ENCODE results near the gene KRT15.

KRT15 gene

GRCh38 chr17:41511716-41512115, 7.0 kb downstream of the KRT15 start:
- no peak for DNase-seq (ENCODE audit: low spot score)
- TF ChIP-seq, protein P1, sequence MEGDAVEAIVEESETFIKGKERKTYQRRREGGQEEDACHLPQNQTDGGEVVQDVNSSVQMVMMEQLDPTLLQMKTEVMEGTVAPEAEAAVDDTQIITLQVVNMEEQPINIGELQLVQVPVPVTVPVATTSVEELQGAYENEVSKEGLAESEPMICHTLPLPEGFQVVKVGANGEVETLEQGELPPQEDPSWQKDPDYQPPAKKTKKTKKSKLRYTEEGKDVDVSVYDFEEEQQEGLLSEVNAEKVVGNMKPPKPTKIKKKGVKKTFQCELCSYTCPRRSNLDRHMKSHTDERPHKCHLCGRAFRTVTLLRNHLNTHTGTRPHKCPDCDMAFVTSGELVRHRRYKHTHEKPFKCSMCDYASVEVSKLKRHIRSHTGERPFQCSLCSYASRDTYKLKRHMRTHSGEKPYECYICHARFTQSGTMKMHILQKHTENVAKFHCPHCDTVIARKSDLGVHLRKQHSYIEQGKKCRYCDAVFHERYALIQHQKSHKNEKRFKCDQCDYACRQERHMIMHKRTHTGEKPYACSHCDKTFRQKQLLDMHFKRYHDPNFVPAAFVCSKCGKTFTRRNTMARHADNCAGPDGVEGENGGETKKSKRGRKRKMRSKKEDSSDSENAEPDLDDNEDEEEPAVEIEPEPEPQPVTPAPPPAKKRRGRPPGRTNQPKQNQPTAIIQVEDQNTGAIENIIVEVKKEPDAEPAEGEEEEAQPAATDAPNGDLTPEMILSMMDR (IDR thresholded peaks at IDR 0.05) = no peak
- Histone ChIP-seq H3K27ac (no peak overlapping the region), H3K4me3 (no peak overlapping the region)

DNA sequence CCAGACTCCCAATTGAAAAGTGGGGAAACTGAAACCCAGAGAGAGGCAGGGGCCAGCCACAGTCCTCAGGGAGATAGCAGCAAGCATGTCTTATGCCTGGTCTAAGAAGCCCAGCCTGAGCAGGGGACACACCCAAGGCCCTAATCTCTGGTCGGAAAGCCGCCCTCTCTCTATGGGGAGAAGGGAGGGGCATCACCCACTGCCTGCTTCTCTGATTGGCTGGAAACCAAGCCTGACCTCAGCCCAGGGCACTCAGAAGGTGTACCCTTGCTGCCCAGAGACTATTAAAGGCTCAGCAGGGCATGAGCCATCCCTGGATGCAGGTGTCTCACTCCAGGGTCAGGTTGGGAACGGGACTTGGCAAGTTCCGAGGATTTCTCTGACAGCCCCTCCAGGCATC, 7.6 kb downstream of the KRT15 start:
- H3K4me3 ChIP-seq = no peak overlapping the region
- TF ChIP-seq, protein P1 (IDR thresholded peaks at IDR 0.05) = no peak
- DNase-seq (ENCODE audit: low spot score) = no peak

DNA sequence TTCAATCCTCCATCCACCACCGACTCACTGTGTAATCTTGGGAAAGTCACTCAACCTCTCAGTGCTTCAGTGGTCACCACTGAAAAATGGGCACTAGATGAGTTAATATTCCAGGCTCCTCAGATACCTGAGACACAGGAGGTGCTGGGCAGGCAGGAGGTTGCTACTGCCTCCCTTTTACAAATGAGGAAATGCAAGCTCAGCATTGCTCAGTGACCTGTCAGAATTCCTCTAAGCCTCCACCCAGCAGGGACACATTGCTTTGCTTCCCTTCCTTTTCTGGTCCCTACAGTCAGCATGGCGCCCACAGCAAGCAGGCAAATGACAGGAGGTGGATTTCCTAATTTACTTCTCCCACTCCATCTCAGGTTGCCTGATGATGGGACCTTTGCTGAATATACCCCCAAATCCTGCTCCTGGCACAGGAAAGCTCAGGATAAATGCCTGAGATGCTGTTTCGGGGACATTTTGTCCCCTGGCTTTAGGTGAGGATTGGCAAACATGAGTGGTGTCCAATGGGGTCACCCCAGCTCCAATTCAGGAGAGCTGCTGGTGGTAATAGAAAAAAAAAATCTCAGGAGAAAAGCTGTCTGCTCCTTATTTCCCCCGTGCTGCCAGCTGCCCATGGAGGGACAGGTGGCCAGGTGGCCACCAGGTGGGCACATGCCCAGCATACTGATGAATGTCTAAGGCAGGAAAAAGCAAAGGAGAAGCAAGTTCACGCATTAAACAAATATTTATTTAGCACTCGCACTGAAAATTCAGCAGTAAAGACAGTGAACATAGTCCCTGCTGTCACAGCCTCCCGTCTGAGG, 8.2 kb downstream of the KRT15 start:
- TF ChIP-seq, protein P1 (IDR thresholded peaks at IDR 0.05) = no peak
- DNase-seq (ENCODE audit: low spot score) = no peak
- no peak overlapping the region for H3K4me3 ChIP-seq
- no peak overlapping the region for H3K27ac ChIP-seq

More for the DNA sequence above, 7.6 kb downstream of the KRT15 start:
- no peak overlapping the region for H3K27ac ChIP-seq

- Histone ChIP-seq H3K27ac (no peak overlapping the region), H3K4me3 (no peak overlapping the region)
- TF ChIP-seq, protein P1 (IDR thresholded peaks at IDR 0.05) = no peak
- no peak for DNase-seq (ENCODE audit: low spot score)
Observed at GRCh38 chr17:41507315-41507880, 11.3 kb downstream of the KRT15 start.

GRCh38 chr17:41505809-41506767, 12.6 kb downstream of the KRT15 start:
- Histone ChIP-seq H3K27ac (no peak overlapping the region), H3K4me3 (no peak overlapping the region)
- TF ChIP-seq, protein P1 (IDR thresholded peaks at IDR 0.05) = no peak
- DNase-seq (ENCODE audit: low spot score) = no peak

- Histone ChIP-seq H3K4me3 (no peak within 1 kb of the TSS), H3K27ac (no peak within 1 kb of the TSS)
- TF ChIP-seq, protein P1 (IDR thresholded peaks at IDR 0.05) = no peak
- no peak for DNase-seq (ENCODE audit: low spot score)
Observed at GRCh38 chr17:41505007-41505808, 13.5 kb downstream of the KRT15 start, which contains the start of gene KRT13. Gene KRT13 (minus strand): TSS chr17:41505612. CDS start chr17:41505550, 62 bp downstream.

All from coronary artery (tissue), 2 donors.